HL-60 (cell line): ENCODE results near the gene IGSF8.

Source experiments
- DNase-seq, 2 experiments: peaks; one replicate each; pipeline ENCODE4 v3.0.0-alpha.2; 2010 to 2020; ENCODE audit warnings: low read depth in 1 of 2, low spot score in 1 of 2
- H3K27ac ChIP-seq: fragments of 250-450 bp; sonication (Bioruptor Pico); replicated peaks from 2 replicates; pipeline ENCODE4 v1.5.1; 2020; ENCODE audit warnings: mild to moderate bottlenecking, moderate library complexity
- H3K27me3 ChIP-seq: fragments of 250-450 bp; sonication (Bioruptor Pico); 2 replicates; pipeline ENCODE4 v1.5.1; 2021; ENCODE audit warnings: mild to moderate bottlenecking, moderate library complexity; ENCODE audit not compliant: insufficient read depth, poor library complexity, severe bottlenecking
- H3K4me3 ChIP-seq: replicated peaks from 2 replicates; pipeline ENCODE4 v1.5.1; 2011; ENCODE audit warnings: mild to moderate bottlenecking, control low read depth, low read length; ENCODE audit not compliant: insufficient read depth
- CTCF ChIP-seq: IDR thresholded peaks from one replicate; pipeline ENCODE4 v1.5.1; 2011; ENCODE audit warnings: low read length, control low read depth, inconsistent platforms; ENCODE audit not compliant: insufficient read depth
- GABPA ChIP-seq: IDR thresholded peaks from 2 replicates; pipeline ENCODE4 v1.6.1; 2012; ENCODE audit warnings: low read depth
- POLR2AphosphoS5 ChIP-seq: IDR thresholded peaks from 2 replicates; pipeline ENCODE4 v1.6.1; 2012; ENCODE audit warnings: low read depth
- REST ChIP-seq: IDR thresholded peaks from 2 replicates; pipeline ENCODE4 v1.6.1; 2012; ENCODE audit warnings: low read depth; ENCODE audit not compliant: insufficient replicate concordance
- SPI1 ChIP-seq: IDR thresholded peaks from 2 replicates; pipeline ENCODE4 v1.6.1; 2012; ENCODE audit warnings: low read depth, mild to moderate bottlenecking, borderline replicate concordance

Gene IGSF8

GRCh38 chr1:160066829-160067745 is 31.3 kb downstream of the IGSF8 start:
- Histone ChIP-seq H3K27ac (no peak overlapping the region), H3K4me3 (no peak overlapping the region), H3K27me3 (peaks cover 27% of the 10 kb centered on the region)
- TF ChIP-seq GABPA (no peak), POLR2AphosphoS5 (no peak), CTCF (no peak), REST (no peak), SPI1 (no peak)
- DNase-seq = no peak

GRCh38 chr1:160064746-160065145 is 33.7 kb downstream of the IGSF8 start:
- H3K27me3 ChIP-seq = peaks cover 11% of the 10 kb centered on the region
- no peak overlapping the region for H3K4me3 ChIP-seq
- TF ChIP-seq SPI1 (no peak), GABPA (no peak), CTCF (no peak), REST (no peak), POLR2AphosphoS5 (no peak)
- no peak overlapping the region for H3K27ac ChIP-seq
- DNase-seq = no peak

- TF ChIP-seq REST (no peak), CTCF (no peak), SPI1 (no peak), GABPA (no peak)
- H3K27ac ChIP-seq = no peak overlapping the region
- H3K4me3 ChIP-seq = no peak overlapping the region
- H3K27me3 ChIP-seq = peaks cover 5% of the 10 kb centered on the region
- DNase-seq = no peak
These were observed 34.3 kb downstream of the IGSF8 start for GRCh38 chr1:160064164-160064563.
